GM18526 (cell line): Measurements from ENCODE around the gene NUDT22.

ENCODE experiments used
- POLR2A ChIP-seq: IDR thresholded peaks from 3 replicates; pipeline ENCODE4 v1.6.1; 2011; ENCODE audit not compliant: insufficient read length; ENCODE audit errors: extremely low read depth

Gene NUDT22

DNA sequence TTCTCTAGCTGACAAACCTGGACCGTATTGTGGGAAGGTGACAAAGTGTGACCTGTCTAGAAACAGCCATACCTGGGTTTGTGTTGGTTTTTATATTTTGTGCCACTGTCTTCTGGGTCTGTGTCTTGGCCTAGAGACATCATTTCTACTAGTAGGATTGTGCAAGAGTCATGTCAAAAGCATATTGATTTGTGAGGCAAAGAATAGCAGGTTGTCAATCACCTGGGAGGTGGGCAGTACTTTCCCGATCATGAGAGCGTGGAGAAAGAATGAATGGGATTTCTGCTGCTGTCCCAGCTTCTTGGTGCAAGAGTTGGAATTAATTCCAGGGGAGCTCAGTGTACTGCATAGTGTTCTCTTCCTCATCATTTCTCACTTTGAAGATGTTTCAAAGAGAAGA, 24.5 kb upstream of the NUDT22 start:
- TF ChIP-seq POLR2A: no peak

DNA sequence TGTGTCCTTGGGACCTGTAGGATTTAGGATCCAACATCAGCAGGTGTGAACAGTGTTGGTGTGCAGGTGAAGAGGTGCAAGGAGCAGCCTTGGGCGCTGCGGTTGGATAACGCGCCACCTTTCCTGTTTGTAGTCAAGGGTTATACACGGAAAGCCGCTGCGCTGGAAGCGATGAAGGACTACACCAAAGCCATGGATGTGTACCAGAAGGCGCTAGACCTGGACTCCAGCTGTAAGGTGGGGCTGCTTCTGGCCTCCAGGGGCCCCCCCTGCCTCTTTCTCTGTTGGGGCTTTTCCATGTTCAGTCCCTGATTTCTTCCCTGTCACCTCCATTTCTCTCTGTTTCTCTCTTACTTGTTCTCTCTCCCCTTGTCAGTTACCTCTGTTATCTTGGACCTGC, 23.1 kb upstream of the NUDT22 start:
- no peak for TF ChIP-seq POLR2A

DNA sequence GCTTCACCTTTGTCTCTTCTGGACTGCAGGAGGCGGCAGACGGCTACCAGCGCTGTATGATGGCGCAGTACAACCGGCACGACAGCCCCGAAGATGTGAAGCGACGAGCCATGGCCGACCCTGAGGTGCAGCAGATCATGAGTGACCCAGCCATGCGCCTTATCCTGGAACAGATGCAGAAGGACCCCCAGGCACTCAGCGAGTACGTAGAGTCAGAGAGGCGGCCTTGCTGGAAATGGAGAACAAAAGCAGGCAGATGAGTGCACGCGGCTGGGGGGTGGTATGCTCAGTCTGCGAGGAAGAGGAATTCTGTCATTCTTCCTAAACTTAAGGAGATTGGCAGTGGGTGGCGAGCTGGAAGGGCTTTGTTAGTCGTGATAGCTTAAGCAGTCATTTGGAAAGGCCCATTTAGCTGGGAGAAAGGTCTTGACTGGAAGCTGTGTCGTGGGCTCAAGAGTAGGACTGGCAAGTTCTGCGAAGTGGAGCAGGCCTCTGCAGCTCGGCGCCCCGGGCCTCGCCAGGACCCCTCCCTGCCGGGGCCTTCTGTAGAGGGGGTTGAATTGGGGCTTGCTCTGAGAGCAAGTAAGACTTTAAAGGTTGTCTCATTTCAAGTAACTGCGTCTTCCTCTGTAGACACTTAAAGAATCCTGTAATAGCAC, 22.5 kb upstream of the NUDT22 start:
- TF ChIP-seq POLR2A: no peak

DNA sequence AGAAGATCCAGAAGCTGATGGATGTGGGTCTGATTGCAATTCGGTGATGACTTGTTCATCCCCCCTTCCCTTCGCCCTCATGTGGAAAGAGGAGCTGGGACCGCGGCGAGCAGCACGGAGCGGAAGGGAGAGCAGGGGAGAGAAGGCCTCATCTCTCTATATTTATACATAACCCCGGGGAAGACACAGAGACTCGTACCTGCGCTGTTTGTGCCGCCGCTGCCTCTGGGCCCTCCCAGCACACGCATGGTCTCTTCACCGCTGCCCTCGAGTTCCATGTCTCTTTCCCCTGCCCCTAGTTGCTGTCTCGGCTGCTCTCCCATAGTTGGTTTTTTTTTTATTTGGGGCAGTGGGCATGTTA, 22.0 kb upstream of the NUDT22 start:
- no peak for TF ChIP-seq POLR2A

DNA sequence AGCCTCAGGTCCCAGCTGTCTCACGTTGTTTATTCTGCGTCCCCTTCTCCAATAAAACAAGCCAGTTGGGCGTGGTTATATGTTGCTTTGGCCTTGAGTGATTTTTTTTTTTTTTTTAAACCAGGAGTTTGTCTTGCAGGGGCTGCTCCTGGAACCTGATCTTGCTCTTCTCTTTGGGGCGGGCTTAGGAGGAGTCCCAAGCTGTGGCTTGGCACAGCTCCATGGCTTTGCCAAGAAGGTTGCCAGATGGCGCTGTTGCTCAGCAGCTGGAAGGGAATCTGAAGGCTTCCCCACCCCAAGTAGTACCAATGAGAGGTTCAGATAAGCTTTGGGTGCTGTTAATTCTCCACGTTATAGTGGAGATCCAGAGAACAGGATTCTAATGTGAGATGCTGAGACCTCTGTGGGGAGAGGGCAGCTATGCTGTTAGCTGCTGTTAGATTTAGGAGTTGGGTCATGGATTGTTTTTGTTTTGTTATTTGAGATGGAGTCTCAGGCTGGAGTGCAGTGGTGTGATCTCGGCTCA, 21.5 kb upstream of the NUDT22 start:
- no peak for TF ChIP-seq POLR2A

DNA sequence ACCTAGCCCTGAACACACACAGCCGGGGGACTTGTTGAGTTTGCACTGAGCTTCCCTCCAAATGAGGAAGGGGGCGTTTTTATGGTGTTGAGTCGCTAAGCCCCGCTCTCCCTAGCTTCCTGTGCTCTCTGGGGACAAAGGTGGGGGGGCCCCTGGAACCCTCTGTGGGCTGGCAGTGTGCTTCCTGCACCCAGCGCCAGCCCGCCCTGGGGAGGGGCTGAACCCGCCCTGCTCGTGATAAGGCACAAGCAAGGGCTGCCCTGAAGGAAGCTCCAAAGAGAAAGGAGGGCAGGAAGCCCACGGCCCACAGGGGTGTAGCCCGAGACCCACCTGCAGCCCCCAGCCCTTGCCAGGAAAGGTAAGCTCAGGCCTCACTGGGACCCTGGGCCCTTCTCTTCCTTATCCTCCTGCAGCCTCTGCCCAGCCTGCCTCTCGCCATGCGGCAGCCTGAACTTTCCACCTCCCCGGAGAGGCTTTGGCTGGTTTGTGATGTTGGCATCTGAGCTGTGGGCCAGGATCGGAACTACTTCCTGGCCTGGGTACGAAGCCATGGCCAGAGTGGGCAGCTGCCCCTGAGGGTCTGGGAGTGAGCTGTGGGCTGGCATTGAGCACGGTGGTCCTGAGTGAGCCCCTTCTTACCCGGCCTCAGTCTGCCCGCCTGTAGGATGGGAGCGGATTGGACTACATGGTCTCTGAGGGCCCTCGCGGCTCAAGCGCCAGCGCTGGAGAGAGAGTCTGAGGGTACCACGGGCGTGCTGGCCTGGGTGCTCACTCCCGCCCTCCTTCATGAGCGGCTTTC, 19.4 kb upstream of the NUDT22 start, which contains the start of gene FERMT3:
TSS of gene FERMT3 (plus strand) at position 265 of the 799 bp plus-strand sequence. CDS start 644 bp downstream, outside the sequence.
- peak; percentile 75 for TF ChIP-seq POLR2A

DNA sequence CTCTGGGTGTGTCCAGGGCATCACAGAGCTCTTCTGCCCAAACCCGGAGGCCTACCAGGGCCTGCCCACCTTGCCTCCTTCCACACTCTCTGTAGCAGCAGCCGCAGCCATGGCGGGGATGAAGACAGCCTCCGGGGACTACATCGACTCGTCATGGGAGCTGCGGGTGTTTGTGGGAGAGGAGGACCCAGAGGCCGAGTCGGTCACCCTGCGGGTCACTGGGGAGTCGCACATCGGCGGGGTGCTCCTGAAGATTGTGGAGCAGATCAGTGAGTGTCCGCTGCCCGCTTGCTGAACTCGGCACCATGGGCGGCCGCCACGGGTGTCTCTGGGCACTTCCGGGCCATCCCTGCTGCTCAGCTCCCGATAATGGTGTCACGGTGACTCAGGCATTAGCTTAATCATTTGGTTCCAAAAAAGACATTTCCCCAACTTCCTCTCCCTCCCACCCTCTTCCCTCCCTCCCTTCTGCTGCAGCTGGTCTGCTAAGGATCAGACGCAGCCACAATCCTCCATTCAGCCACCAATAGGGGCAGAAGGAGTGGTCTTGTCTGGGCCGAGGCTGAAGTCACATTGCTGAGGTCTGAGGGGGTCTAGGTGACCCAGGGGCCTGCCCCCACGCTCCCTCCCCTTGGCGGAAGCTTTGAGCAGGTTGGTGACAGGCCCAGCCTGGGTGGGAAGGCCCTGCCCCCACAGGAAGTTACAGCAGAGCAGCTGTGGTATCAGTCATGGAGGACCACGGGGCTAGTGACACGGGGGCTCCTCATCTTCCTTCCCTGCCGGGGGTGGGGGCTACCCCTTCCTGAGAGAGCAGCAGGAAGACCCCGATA, 18.6 kb upstream of the NUDT22 start:
- TF ChIP-seq POLR2A: peak; percentile 76

DNA sequence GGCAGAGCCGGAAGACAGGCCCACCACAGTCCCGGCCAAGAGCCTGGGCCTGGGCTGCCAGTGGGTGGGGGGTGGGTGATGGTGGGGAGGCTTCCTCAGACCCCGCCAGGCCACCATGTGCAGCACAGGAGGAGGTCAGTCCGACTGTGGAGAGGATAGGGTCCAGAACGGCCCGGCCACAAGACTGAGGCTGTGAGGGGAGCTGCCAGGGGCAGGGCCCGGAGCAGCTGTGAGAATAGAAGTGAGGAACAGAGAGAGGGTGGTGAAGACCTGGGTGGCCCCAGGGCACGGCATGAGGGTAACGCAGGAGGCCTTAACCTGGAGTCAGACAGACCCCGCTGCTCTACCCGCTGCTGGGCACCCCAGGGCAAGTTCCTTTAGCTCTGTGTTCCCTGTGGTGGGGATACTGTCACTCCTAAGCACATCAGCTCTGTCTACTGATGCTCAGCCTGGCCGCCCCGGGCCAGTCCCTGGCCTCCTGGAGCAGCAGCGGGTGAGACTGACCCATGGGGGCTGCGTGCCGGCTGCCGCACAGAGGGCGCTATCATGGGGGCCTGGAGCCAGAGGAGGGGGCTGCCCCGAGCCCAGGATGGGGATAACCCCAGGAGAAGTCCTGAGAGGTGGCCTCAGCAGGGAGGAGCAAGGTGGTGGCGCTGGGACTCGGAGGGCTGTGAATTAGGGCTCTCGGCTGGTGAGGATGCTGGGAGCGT, 17.8 kb upstream of the NUDT22 start:
- TF ChIP-seq POLR2A: no peak

DNA sequence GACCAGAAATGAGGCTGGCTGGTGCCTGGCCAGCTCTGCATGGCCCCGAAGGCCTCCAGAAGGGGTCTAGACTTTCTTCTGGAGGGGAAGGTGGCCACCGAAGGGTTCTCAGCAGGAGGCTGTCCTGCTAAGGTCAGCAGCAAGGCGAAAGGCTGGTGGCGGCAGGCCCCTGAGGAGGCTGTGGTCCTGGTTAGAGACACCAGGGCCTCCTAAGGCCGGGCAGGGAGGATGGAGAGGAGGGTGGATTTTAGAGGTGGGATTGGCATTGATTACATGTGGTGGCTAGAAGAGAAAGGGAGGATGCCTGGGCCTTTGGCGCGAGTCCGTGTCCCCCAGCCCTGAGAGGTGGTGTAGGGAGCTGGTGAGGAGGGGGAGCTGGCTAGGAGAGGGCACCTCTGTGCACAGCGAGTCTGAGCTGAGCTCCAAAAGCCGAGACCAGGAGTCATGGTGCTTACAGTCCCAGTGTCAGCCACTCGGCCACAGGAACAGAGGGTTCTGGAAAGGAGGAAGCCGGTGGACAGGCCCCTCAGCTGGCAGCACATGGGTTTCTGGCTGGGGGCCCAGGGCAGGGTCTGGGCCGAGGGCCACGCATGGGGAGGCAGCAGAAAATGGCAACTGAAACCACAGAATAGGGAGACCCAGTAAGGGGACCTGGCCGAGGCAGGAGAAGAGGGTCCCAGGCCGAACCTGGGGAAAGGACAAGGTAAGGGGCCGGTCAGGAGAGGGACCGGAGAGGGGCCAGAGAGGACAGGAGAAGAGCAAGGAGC, 17.1 kb upstream of the NUDT22 start:
- no peak for TF ChIP-seq POLR2A

DNA sequence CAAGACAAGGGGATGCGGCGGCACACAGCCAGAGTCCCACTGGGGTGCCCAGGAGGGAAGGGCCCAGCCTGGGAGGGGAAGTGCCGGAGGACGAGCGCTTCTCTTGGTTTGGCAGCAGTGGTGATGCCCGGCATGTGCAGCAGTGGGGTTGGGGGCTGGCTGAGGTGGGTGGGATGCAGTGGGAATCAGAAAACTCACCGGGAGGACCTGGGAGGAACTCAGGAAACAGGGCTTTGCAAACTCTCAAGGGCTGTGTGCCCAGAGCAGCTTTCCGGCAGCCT, 16.6 kb upstream of the NUDT22 start:
- no peak for TF ChIP-seq POLR2A

DNA sequence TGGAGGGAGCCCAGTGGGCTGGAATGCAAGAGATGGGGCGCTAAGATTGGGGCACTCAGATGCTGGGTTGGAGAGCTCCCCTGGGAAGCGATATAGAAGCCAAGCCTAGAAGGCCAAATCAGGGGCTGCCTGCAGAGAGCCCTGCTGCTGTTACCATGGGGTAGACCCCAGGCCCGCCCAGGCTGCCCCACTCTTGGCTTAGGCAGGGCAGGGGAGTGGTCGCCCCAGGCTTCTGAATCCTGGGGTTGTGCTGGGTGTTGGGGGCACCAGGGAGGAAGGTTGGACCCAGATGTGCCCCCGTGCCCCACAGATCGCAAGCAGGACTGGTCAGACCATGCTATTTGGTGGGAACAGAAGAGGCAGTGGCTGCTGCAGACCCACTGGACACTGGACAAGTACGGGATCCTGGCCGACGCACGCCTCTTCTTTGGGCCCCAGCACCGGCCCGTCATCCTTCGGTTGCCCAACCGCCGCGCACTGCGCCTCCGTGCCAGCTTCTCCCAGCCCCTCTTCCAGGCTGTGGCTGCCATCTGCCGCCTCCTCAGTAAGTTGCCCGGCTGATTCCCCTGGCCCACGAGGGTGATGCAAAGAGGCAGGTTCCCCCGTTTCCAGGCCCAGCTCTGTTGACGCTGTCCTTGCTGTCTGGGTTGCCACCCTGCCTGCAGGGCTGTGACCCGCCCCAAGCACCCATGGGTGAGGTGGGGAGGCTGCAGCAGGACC, 15.6 kb upstream of the NUDT22 start:
- TF ChIP-seq POLR2A: no peak

DNA sequence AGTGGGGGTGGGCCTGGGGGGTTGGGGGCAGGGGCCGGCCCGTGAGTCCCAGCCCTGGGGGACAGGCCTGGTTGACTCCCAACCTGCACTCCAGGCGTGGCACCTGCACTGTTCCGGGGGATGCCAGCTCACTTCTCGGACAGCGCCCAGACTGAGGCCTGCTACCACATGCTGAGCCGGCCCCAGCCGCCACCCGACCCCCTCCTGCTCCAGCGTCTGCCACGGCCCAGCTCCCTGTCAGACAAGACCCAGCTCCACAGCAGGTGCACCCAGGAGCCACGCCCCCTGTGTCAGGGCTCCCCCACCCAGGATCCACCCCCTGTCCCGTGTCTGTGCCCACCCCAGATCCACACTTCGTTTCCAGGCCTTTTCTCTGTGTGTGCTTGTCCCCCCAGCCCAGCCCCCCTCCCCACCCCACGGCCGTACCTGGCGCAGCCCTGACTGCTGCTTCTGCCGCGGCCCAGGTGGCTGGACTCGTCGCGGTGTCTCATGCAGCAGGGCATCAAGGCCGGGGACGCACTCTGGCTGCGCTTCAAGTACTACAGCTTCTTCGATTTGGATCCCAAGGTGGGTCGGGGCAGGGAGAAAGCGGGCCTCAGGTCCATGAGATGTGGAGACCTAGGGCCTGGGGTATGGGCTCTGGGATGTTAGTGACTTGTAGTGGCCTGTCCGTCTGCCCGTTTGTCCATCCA, 14.7 kb upstream of the NUDT22 start:
- TF ChIP-seq POLR2A: no peak

DNA sequence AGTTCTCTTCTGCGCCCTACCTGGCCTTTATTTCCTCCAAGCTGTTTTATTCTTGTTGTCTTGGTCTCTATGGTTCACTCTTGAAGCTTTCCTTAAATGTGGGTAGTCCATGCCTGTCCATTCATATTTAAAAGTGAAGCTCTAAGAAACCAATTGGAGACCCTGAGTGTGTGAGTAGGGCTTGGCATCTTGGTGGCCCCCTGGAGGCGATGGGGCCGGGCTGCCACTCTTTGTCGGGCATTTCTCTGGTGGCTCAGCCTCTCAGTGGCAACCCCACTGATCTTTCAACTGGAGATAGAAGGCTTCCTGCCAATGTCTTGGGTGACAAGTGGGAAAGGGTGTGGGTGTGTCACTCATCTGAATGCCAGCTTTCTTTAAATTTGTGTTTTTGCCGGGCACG, 9.2 kb upstream of the NUDT22 start:
- no peak for TF ChIP-seq POLR2A
